HG03432 (cell line): ENCODE measurements around the gene FGF1.

Experiments
- ATAC-seq: cut with Tn5 transposase; IDR thresholded peaks from one replicate; pipeline ENCODE4 v1.9.1; 2021; ENCODE audit warnings: mild to moderate bottlenecking, moderate library complexity; ENCODE audit not compliant: unreplicated experiment

The FGF1 gene

DNA sequence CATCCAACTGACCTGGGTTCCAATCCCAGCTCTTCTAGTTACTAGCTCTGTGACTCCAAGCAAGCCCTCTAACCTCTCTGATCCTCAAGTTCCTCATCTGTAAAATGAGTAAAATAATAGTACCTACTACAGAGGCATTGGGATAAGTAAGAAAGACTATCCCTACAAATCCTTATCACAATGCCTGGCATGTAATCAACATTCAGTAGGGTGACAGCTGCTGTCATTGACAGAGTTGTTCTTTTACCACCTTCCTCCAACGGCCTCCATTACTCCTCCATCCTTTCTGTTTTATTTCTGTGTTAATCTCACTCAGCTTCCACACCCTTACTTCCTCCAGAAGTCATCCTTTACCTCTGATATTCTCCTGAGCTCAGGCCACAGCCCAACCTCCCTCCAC lies 40.4 kb downstream of the FGF1 start:
- ATAC-seq: no peak

DNA sequence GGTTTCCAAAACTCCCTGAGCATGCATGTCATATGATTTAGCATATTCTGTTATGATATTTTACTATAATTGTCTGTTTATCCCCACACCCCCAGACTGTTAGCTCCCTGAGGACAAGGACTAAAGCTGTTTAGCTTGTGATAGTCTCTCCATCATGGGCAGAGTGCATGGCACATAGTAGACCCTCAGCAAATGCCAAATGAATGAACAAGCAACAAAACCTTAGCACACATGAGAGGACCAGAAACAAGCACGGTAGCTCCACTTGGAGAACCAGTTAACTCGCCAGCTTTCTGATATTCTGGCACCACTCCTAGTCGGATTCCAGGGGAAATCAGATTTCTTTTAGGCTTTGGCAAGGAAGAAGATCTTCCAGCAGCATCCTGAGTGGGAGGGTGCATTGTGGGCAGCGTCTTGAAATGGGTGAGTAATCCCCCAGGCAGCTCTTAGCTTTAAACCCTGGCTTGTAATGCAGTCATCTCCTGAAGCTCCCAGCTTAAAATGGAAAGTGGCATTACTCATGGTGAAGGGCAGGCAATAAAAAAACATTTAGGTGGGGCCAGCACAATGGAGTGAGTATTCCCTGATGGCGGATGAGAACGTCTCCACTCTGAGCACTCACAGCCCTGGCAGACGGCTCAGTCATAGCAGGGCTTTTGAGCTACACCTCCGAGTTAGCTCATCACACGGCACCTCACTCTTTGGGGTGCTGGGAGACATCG lies 41.1 kb downstream of the FGF1 start:
- no peak for ATAC-seq

GRCh38 chr5:142644127-142644526 lies 41.8 kb downstream of the FGF1 start:
- ATAC-seq: no peak

DNA sequence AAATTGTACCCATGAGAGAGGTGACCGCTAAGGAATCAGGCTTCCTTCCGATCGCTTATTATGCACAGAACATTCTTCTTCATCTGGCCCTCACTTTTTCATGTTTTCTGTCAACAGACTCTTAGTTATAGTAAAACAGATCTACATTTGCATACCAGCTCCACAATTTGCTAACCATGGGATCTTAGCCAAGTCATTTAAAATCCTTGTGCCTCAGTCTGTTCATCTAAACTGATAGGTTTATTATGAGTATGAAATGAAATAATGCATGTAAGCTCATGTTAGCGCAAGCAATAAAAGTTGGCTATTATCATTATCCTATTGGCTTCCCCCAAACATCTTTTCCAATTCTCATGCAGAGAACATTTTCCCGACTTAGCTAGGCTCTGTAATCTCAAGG lies 42.3 kb downstream of the FGF1 start:
- no peak for ATAC-seq

- ATAC-seq: no peak
Measured at GRCh38 chr5:142642427-142642826, 43.5 kb downstream of the FGF1 start.

- no peak for ATAC-seq
Measured at GRCh38 chr5:142641711-142642110, 44.2 kb downstream of the FGF1 start.

DNA sequence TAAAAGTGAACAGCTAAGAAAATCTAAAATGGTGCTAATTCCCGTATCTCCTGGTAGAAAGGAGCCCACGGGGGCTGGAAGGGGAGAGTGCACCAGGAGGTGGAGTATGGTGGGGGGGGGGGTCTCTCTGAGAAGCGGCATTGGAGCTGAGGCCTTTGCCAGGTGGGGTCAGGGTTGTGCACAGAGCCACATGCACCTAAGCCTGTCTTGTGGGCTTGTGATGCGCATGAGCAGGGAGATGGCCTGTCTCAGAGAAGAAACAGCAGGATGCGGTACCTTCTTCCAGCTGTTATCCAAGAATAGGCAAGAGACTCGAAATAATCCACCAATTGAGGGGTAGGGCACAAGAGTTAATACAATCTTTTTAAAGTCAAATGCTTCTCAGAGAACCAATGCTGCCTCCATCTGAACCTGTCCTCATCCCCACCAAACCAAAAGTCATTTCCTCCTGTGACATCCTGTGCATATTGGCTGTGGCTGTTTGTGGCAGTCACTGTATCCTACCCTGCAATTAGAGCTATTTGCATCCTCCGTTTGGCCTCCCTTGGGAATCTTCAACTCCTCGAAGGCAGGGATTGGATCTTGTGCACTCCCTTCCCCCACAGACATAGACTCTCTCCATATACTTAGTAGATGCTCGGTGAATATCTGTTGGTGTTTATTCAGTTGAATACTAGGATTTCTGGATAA lies 45.4 kb downstream of the FGF1 start:
- ATAC-seq: no peak

- no peak for ATAC-seq
Measured at GRCh38 chr5:142639455-142639854, 46.4 kb downstream of the FGF1 start.

- no peak for ATAC-seq
Measured at GRCh38 chr5:142637871-142638270, 48.0 kb downstream of the FGF1 start.

DNA sequence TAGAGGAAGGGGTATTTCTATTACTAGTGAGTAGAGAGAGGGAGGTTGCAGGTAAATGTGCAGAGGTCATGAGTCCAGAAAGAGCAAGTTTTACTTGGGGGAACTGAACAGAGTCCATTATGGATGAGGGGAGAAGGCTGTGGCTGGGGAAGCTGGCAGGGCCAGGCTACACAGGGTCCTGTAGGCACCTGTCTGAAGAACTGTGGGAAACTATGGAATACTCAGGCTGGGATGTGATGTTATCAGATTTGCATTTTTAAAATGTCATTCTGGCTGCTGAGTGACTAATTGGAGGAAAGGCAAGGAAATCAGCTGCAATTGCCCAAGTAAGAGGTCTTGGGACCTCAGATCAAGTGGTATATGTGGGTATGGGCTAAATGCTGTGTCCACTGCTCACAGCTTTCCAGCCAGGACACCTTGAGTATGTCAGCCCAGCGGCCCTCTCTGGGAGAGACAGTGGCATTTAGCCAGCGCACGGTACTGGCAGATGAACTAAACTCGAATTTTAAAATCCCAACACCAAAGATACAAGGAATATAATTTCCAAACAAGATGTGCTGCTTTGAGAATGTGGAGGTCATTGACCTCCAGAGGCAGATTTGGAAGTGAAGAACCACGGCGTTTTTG lies 49.1 kb downstream of the FGF1 start:
- no peak for ATAC-seq

DNA sequence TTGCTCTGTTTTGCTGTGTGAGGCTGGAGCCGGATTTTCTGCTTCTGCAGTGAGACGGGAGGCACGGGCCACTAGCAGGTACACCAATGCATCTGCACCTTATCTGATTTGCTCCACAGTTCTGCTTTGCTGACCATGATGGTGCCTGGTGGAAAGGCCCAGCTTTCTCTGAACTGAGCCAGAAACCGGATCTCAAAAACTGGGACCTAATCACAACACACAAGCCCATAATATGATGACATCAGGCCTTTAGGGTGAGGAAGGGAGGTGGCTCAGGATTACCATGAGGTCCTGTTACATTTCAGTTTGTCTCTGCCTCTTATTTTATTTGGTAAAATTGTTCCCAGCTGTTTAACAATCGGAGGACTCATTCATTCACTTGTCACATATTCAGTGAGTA lies 49.8 kb downstream of the FGF1 start:
- ATAC-seq: no peak

GRCh38 chr5:142634216-142635011 lies 51.5 kb downstream of the FGF1 start:
- no peak for ATAC-seq

- no peak for ATAC-seq
Measured at GRCh38 chr5:142630927-142631539, 54.9 kb downstream of the FGF1 start.

GRCh38 chr5:142627383-142628217 lies 58.3 kb downstream of the FGF1 start:
- no peak for ATAC-seq

- ATAC-seq: no peak
Measured at GRCh38 chr5:142626786-142627185, 59.1 kb downstream of the FGF1 start.

- ATAC-seq: no peak
Measured at GRCh38 chr5:142626099-142626498, 59.8 kb downstream of the FGF1 start.

- ATAC-seq: no peak
Measured at GRCh38 chr5:142621227-142621626, 64.7 kb downstream of the FGF1 start.

GRCh38 chr5:142619815-142620214 lies 66.1 kb downstream of the FGF1 start:
- ATAC-seq: no peak

GRCh38 chr5:142618130-142618523 lies 67.8 kb downstream of the FGF1 start:
- ATAC-seq: no peak
